ENCODE data around the gene FBXL13.

Gene FBXL13

DNA sequence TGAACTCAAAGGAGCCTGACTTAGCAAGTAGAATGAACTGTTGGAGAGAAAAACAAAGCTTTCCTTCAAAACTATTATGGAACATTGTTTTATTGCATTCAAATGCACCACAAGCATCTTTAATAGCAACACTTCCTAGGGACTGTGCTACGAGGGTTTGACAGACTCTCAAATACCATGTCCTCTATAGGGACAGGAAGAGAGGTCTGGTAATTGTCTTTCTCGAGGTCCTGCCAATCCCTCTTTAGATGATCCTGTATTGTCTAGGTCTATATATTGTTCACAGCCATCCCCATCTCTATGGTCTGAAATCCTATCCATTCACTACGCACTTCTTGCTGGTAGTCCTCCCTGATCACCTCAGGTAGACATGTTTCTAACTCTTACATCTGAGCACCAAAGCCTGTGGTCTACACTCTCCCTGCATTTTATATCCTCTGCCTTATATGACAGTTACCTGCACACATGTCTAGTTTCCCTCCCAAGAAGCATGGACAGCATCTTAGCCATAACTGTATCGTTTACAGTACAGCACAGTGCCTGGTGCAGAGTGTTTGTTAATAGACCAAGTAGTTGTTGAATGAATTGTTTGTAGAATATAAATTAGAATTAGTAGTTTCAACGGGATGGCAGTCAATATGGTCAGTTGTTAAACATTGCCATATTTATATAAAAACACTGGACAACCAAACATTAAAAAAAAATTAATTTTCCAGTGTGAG, 183.5 kb downstream of the FBXL13 start:
- no peak for DNase-seq

DNA sequence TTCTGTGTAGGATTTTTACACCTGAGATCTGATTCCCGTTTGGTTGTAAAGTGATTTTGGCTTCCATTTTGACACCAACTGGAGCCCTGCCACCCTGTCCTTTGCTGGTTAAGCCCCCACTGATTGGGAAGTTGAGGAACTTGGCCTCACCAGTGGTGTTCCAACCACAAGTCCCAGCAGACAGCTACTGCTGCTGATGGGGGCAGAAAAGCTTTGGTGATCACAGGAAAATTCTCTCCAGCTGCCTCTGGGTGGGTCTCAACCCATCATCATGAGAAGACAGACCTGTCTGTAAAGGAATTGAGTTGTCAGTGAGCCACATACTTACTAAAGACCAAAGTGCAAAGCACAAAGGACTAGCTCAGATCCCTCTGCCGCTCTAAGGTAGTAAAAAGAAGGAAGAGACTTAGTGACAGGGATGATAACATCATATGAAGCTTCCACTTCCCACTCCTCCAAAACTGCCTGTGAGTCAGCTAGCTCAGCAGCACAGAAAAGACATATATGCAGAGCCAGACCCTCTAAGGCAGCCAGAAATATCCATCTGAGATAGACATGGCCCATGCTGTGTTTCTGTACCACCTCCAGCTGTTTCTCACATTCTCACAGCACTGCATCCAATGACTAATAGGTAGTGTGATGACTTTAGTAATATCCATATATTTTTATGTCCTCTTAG, 184.2 kb downstream of the FBXL13 start:
- peak; percentile 69 for DNase-seq

DNA sequence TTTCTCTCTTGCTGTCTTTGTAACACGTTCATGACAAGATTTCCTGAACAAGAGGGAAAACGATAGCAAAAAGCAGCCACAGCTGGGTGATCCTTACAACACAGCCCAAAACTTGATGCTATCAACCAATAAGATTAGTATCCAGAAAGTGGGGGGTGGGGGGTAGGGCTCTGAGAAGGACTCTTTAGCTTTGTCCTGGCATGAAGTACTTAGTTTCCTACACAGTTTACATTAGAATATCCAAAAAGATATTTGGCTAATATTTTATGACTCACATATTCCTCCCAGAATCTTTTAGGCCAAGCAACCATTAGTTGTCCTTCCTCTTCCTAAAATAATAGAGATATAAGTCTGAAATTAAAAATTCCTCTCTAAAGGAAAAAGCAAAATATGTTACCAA, 184.7 kb downstream of the FBXL13 start:
- no peak for DNase-seq

DNA sequence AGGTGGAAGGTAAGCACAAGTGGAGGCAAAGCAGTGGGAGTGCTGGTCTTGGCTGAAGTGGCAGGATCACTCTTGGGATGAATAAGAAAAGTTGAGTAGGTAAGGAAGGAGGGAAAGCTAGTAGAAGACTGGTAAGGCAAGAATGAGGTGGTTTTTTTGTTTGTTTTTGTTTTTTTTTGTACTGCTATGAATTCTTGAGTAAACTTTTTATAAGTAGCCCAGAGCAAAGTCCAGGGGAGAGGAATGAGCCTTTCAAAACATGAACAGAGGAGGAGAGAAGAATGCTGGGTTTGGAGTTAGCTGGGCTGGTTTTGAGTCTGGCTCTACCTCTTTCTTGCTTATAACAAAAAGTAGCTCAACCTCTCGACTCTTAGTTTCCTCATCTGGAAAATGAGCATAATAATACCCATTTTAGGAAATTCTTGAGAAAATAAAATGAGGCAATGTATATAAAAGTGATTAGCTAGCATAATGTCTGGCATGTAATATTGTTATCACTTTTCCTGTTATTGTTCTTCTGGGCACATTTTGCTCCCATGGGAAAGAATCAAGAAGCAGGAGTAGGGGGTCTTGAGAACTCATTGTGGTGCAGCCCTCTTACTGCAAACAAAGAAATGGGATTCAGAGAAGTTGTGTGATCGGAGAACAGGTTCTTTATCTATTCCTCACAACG, 185.9 kb downstream of the FBXL13 start:
- no peak for DNase-seq

DNA sequence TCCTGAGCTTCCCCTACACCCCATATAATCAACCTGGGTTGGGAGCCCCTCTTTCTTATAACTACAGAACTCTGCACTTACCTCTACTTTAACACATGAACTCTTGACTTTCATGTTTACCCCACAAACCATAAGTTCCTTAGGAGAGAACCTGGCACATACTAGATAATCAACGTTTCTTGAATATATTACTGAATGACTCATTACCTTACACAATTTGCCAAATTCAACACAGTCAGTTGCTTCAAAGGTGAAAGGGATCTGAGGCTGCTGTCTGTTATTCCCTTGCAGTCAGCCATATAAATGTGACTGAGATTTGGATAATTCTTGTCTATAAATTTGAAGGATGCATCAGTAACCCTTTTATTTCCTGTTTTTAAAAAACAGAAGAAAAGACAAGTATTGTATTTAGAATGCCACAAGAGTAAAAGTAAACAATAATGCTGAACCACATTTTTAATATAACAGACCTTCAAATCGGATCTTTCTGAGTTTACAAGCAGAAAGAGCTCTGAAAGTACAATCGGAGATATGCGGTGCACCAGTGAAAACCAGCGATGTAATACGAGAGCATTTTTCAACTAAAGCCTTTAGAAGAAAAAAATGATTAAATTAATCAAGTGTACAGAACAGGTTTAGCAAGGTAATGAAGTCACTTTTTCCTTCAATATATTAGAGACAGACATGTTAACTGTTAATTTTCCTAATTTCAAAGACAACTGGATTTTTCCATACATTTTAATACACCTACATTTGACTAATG, 191.3 kb downstream of the FBXL13 start:
- DNase-seq: no peak

DNA sequence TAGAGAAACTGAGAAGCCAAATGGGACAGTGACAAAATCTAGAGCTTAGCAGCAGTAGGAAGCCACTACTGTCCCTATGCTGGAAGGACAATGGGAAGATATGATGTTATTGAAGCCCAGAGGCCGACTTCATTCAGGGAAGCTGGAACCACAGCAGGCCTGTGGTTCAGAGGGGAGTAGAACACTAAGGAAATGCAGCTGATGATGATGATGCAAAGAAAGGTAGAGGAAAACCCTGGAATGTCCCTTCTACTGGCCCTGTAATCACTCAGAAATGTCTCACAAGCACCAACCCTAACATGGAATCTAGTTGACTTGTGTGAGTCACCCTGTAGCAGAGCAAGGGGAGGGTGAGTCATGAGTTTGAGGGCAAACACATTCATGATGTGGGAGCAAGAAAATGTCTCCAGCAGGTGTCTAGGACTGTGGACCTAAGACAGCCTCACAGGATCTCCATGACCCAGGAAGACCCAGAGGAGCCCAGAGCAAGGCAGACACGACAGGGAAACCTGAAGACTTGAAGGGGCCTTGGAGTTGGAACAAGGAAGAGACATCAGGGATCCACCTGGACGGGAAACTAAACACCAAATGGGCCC, 198.8 kb downstream of the FBXL13 start:
- DNase-seq: no peak

DNA sequence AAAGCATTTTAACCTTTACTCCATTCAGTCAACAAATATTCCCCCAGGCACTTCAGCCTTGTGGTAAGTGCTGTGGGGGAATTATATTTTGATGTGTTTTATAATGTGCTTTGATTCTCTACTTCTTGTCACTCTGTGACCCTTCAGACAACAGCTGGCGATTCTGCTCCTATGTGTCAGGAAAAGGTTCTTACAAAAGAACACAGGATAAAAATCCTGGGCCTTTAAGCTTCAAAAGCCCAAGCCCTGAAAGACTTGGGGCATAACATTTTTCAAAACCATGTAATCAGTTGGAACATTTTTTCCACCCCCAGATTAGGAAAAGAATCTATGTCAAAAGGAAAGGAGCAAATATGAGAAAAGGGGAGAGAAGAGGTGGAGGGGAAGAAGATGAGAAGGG, 199.6 kb downstream of the FBXL13 start:
- no peak for DNase-seq

DNA sequence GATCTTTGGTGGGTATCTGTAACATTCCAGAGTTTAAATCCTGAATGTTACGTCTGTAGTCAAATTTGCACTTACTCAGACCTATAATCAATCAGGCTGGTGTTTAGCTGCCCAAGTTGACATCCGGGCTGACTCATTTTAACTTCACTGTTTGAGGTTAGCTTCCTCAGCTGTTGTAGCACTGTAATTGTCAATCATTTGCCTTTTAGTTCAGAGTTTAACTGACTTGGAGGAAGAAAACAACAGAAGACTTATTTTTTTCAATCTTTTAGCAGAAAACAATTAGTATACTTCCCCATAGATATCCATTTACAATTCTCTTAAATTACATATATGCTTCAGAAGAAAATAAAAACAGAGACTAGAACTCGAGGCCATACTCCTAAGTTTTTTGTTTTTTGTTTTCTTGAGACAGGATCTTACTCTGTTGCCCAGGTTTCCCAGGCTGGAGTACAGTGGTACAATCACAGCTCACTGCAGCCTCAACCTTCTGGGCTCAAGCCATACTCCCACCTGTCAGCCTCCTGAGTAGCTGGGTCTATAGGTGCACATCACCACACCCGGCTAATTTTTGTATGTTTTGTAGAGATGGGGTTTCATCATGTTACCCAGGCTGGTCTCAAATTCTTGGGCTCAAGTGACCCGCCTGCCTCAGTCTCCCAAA, 200.3 kb downstream of the FBXL13 start:
- no peak for DNase-seq

DNA sequence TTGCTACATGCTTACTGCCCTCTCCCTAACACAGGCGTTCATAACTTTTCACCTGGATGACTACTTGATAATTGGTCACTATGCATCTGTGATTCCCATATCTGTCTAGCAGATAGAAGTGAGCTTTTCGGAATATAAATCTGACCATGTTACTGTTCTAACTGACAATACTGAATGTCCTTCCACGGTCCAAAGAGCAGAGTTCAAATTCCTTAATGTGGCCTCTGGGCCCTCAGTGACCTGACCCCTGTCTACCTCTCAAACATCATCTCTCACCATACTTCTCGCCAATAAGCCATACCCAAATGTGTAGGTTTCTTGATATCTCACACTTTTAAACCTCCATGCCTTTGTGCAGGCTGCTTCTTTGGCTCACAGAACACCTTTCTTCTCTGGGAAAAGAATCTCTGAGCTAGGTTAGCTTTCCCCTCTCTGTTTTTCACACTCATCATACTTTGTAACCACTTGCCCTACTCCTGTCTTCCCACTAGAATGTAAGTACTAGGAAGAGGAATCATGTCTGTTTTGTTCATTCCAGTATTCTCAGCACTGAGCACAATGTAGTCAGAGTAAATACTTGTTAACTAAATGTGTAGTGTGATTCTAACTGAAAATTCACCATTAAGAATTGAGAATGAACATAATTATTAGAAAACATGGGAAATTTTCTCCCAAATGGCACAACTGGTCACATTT, 201.0 kb downstream of the FBXL13 start:
- DNase-seq: no peak

DNA sequence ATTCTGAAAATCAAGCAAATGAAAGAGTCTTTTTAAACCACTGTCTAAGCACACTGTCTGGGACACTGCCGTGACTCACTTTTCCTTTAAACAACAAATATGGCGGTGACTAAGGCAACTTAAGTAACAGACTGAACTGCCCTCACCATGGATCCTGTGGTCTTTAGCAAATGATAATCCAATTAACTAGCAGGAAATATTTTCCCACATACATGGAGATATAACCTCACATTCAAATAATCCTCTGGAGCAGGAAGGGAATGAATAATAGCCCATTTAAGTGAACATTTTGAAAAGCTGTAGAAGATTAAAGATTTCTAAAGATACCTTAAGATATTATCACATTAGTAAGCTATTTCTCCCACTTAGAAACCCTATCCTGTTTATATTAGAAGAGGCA, 202.1 kb downstream of the FBXL13 start:
- DNase-seq: no peak

DNA sequence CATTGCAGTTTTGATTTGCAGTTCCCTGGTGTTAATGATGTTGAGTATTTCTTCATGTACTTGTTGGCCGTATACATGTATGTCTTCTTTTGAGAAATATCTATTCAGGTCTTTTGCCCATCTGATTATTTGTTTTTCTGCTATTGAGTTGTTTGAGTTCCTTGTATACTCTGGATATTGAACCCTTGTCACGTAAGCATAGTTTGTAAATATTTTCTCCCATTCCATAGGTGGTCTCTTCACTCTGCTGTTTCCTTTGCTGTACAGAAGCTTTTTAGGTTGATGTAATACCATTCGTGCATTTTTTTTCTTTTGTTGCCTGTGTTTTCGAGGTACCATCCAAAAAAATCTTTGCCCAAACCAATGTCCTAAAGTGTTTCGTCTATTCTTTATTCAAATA, 205.4 kb downstream of the FBXL13 start:
- DNase-seq: no peak

DNA sequence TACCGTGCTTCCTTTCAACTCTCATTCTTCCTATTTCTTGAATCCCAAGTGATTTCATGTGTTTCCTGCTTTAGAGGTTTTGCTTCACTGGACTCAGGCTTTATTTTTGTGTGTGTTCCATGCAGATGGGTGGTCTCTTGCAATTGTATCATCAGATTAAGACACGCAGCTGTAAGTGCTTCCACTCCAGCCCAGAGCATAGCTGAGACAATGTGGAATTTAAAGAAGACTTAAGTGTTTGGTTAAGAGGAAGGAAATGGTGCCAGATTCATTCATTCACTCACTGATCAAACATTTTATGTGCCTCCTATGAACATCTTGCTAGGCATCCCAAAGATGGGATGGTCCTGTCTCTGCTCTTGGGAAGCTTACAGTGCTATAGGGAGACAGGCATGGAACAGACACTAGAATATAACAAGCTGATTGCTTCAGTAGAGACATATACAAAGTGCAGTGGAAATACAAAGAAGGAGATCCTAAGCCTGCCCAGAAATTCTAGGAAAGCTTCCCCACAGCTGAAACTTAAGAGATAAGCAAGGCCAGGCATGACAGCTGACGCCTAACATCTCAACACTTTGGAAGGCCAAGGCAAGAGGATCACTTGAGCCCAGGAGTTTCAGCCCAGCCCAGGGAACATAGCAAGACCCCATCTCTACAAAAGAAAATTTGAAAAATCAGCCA, 207.9 kb downstream of the FBXL13 start:
- DNase-seq: no peak

DNA sequence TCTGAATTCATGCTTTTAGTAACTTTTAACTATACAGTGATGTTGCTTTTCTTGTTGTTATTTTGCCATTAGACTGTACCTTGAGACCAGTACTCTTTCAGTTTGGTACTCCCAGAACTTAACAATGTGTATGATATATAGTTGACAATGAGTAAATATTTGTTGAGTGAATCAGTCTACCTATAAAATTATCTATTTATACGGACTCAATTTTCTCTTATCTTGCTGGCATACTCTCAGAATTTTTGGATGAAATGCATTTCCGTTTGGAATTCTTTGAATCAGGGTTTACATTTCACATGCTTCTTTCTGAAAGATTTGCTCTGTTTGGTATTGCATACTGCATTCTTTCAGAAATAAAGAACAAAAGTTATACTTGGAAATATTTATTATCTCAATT, 209.6 kb downstream of the FBXL13 start:
- DNase-seq: no peak

DNA sequence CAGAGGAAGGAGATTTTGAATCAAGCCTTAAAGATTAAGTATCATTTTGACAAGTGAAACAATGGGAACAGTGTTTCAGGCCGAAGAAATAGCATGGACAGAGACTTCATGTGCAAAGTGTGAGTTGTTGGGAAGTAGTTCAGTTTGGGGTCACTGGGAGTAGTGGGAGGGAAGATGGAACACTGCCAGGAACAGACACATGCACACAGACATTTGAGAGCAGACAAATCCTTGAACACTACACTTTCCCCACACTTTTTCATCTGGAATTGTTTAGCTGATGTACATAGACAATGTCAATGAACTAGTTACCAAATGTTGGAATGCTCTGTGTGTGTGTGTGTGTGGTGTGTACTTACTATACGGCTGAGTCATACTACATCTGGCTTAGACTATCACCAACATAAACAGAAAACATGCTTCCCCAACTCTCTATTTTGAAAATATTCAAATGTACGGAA, 214.2 kb downstream of the FBXL13 start:
- peak; percentile 72 for DNase-seq

DNA sequence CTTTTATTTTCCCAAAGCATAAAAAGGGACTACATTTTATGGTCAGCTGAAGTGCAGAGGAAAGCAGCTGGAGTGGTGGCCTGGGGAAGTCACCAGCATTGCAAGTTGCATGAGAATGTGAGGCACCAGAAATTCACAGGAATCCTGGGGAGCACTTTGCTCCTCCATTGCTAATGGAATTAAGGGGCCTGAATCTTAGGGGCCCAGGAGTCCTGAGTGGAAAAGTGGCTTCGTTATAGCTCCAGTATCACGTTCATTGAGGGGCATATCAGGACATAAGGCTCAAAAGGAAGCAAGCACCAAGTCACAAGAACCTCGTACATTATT, 214.8 kb downstream of the FBXL13 start:
- DNase-seq: no peak

DNA sequence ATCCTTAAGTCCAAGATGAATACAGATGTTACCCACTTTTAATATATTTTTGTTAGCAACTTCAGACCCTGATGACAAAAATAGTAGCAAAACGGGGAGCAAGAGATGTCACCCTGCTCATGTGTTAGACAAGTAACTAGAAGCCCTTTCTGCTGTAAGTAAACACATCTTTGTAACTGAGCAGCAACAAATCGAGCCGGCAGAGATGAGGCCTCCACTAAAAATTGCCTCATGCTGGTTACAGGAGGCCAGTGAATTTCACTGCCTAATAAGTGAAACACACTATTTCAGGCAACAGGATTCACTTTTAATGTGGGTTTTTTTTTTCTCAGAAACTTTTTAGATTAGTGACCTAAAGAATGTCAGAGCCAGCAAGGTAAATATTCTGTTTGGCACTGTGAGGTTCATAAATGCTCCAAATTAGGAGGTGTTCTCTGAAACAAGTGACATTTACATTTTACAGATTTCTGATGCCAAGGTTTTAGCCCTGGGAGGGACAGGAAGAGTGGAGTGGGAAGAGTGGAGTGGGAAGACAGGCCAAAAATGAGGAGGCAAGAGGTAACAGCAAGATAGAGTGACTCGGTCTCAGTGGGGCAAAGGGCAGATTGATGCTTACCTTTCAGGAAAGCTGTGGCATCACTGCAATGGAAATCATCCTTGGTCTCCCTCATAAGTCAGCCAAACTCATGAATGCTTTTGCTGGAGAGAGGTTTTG, 215.4 kb downstream of the FBXL13 start:
- no peak for DNase-seq

DNA sequence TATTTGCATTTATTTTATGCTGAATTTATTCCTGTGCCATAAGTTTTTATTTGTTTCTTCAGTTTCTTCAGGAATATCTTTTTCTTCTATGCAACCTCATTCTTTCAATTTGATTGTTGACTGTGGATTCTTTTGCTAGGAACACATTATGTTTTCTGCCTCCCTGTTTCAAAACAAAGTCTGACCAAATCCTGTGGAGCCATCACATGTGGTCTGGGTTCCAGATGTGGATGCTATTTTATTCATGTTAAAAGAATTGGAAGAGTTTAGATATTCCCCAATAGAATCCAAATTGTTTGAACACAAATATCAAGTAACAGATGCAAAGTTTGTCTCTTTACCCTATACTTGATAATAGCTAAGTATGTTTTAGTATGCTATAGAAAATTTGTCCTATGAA, 218.6 kb downstream of the FBXL13 start:
- no peak for DNase-seq

DNA sequence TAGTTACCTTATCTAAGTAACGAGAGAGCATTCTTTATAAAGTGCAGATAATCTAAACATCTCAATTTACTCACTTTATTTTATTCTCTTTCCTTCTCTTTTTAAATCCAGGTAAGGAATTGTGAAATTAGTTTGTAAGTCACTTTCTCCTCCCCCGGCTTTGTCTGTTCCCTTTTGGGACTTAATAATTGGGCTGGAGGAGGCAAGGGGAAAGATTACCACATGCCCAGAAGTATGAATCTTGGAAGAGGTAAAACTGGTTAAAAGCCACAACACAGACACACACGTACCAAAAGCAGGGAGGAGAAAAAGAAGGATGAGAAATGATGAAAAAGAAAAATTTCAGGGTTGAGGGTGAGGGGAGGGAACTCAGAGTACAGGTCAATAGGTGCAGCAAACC, 225.1 kb downstream of the FBXL13 start:
- DNase-seq: no peak

DNA sequence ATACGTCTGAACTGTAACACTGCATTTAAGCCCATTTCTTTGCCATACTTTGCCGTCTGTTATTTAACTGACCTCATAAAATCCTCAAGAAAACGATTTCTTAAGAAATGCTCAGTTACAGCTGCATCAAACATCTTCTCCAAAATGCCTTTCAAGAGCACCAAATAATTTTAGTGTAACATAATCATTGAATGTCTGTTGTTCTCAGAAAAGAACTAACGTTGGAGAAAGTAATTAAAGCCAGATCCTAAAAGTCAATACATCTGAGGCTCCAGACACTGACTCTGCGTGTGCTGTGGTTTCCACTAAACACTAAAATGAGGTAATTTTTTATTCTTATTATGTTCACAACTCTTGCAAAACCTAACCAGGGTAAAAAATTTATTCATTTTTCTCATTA, 225.5 kb downstream of the FBXL13 start:
- DNase-seq: no peak

DNA sequence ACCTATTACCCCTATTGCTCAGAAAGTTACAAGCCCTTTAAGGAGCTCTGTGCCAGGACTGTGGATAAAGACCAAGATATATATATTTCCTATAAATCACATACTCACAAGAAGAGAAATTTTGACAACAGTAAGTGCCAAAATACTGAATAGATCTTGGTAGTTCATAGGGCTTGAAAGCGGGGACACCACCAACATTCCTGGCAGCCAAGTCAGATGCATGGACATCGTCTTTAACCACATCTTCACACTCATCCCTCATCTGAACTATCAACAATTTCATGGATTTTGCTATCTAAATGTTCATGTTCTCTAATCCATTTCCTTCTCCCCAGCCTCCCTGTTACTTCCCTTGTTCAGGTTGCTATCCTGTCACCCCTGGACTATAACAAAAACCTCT, 229.2 kb downstream of the FBXL13 start:
- no peak for DNase-seq

DNA sequence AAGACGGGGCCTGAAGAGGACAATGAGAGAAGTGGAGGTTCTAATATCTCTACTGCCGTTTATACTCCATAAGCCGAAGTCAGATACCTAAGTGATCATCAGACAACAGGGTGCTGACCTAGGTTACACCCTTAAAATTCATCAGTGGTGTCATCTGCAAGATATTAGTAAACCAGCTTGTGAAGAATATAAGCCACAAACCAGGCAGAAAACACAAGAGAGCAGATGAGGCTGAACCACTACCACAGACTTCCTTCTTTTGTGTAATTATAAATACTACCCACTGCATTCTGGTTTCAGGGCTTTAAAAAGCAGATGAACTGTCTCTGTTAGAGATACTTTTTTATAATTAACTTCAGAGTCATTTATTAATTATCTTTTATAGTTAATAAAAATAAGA, 230.7 kb downstream of the FBXL13 start:
- no peak for DNase-seq
